ENCODE data around the gene OR10H1. TPM values are rescaled to one million over a fixed set of nuclear protein-coding genes. Genes with fewer than 3 reads are reported as not detected.
"Not testable (repeated sequence)": the region's sequence is repeated elsewhere in the genome, so short reads cannot be mapped to it uniquely, and the experiment has no call there.

Gene OR10H1
- total RNA-seq, 1 donor from 2014 or later: not detected

DNA sequence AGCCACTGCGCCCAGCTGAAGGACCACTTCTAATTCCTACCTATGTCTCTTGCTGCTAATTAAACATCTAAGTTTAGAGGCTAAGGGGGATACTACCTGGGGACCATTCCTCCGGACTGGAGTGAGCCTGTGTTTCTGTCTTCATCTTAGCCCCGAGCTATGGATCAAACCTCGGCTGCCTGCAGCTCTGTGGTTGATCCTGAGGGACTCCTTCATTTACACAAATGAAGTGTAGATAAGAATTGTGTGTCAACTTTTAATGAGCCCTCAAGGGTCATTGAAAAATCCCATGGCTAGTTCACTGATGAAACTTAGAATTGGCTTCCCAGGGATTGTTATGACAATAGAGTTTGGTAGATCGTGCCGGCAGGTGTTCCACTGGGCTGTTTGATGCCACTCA is 31.5 kb upstream of the OR10H1 start:
- H3K4me3 ChIP-seq (ENCODE audit: low read depth, low read length): no peak overlapping the region
- DNase-seq (ENCODE audit: low read depth): no peak
- TF ChIP-seq, protein P1, sequence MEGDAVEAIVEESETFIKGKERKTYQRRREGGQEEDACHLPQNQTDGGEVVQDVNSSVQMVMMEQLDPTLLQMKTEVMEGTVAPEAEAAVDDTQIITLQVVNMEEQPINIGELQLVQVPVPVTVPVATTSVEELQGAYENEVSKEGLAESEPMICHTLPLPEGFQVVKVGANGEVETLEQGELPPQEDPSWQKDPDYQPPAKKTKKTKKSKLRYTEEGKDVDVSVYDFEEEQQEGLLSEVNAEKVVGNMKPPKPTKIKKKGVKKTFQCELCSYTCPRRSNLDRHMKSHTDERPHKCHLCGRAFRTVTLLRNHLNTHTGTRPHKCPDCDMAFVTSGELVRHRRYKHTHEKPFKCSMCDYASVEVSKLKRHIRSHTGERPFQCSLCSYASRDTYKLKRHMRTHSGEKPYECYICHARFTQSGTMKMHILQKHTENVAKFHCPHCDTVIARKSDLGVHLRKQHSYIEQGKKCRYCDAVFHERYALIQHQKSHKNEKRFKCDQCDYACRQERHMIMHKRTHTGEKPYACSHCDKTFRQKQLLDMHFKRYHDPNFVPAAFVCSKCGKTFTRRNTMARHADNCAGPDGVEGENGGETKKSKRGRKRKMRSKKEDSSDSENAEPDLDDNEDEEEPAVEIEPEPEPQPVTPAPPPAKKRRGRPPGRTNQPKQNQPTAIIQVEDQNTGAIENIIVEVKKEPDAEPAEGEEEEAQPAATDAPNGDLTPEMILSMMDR (conservative IDR thresholded peaks at IDR 0.05; ENCODE audit: low read depth, low read length): no peak

GRCh38 chr19:15843894-15844222 is 28.4 kb upstream of the OR10H1 start:
- not testable (repeated sequence) for H3K4me3 ChIP-seq (ENCODE audit: low read depth, low read length); DNase-seq (ENCODE audit: low read depth)

- no peak for DNase-seq (ENCODE audit: low read depth)
- TF ChIP-seq, protein P1 (conservative IDR thresholded peaks at IDR 0.05; ENCODE audit: low read depth, low read length): no peak
Observed at GRCh38 chr19:15843203-15843893, 27.9 kb upstream of the OR10H1 start.

DNA sequence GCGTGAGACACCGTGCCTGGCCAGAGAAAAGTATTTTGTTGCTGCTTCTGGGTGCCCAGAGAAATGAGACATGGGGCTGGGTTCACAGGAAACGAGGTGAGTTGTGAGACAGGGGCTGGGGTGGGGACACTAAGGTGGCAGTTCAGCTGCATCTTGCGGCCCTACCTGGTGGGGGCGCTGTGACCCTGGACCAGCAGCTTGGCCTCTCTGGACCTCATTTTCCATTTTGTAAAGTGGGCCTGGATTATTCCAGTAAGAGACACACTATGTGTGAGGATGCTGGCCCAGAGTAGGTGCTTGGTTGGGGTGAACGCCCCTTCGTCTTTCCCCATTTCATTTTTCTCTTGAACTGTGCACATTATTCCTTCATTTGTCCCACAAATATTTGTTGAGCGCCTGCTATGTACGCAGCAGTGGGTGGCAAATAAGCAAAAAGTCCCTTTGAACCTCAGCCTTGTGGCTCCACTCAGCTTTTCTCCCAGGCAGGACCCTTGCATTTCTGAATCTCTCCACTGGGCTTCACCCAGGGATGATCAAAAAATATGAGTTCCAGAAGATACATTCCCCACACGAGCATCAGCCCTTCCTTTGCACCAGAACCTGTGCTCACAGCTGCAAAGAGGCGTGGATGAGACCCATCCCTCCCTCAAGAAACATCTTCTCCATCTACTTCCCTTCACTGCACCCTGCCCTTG is 26.6 kb upstream of the OR10H1 start:
- H3K4me3 ChIP-seq (ENCODE audit: low read depth, low read length): no peak overlapping the region
- DNase-seq (ENCODE audit: low read depth): no peak
- TF ChIP-seq, protein P1 (conservative IDR thresholded peaks at IDR 0.05; ENCODE audit: low read depth, low read length): peak; percentile 34

More at GRCh38 chr19:15843203-15843893, 27.9 kb upstream of the OR10H1 start:
- H3K4me3 ChIP-seq (ENCODE audit: low read depth, low read length): no peak overlapping the region

- no peak overlapping the region for H3K4me3 ChIP-seq (ENCODE audit: low read depth, low read length)
- TF ChIP-seq, protein P1 (conservative IDR thresholded peaks at IDR 0.05; ENCODE audit: low read depth, low read length): no peak
- no peak for DNase-seq (ENCODE audit: low read depth)
Observed at GRCh38 chr19:15840833-15841232, 25.4 kb upstream of the OR10H1 start.

GRCh38 chr19:15839888-15840287 is 24.4 kb upstream of the OR10H1 start:
- DNase-seq (ENCODE audit: low read depth): not testable (repeated sequence)

DNA sequence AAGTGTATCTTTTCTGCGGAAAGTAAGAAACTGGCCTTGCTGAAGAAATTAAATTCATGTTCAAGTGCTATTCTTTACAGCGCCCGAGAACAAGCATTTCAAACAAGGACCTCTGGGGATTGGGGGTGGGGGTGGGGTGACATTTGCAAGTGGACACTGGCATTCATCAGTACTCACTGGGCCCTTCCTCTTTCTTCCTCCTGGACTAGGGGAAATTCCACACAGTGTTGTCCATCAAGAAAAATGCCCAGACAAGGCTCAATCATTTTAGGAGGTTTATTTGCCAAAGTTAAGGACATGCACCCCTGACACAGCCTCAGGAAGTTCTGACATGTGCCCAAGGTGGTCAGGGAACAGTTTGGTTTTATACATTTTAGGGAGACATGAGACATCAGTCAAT is 22.9 kb upstream of the OR10H1 start:
- TF ChIP-seq, protein P1 (conservative IDR thresholded peaks at IDR 0.05; ENCODE audit: low read depth, low read length): no peak
- H3K4me3 ChIP-seq (ENCODE audit: low read depth, low read length): no peak overlapping the region
- DNase-seq (ENCODE audit: low read depth): no peak

More at GRCh38 chr19:15839888-15840287, 24.4 kb upstream of the OR10H1 start:
- H3K4me3 ChIP-seq (ENCODE audit: low read depth, low read length): not testable (repeated sequence)

DNA sequence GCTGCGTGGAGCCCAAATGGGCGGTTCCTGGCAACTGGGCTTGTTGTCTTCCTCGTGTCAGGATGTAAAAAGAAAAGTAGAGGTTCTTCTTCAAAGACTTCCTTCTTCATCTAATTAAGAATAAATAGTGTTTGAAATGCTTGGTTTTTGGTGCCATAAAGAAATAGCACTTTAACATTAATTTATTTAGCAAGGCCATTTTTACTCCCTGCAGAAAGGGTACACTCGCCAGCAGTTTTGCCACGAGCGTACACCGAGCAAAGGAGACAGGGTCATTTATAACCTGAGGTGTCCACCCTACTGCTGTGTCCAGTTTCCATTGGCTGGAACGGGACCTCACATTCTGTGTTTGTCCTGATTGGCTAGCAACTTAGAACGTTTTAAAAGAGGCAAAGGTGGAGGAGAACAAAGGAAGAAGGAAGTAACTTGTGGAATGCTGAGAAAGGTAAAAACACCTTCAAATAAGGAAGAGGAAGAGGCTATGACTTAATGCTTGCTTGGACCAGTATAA is 21.8 kb upstream of the OR10H1 start:
- peak; percentile 77 for DNase-seq (ENCODE audit: low read depth)
- TF ChIP-seq, protein P1 (conservative IDR thresholded peaks at IDR 0.05; ENCODE audit: low read depth, low read length): no peak
- peak overlapping the region; percentile 83 for H3K4me3 ChIP-seq (ENCODE audit: low read depth, low read length)
